ENCODE data around the gene RAB11FIP3.

RAB11FIP3 gene

DNA sequence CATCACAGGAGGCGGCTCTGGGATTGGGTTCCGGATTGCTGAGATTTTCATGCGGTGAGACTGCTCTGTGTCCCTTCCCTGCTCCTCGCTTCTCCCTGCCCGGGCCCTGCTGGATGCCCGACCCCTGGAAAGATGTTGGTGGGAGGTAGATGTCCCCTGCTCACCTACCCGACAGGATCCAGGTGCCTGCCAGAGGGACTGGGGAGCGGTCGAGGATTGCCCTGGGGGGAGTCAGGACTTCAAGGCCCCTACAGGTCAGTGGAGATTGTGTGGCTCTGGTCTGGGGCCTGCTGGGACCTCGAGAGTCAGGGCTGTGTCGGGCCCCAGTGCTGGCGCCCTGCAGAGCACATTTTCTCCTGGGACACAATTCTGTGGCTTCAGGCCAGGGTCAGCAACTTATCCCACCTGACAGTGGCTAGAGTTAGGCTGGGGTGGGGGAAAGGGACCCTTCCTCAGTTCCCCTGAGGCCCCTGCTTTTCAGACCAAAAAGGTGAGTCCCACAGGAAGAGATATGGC lies 20.4 kb upstream of the RAB11FIP3 start:
- TF ChIP-seq GATA3 (IDR thresholded peaks at IDR 0.05; ENCODE audit: low read depth, low read length) (no peak), GATA2 (IDR thresholded peaks at IDR 0.05; ENCODE audit: low read depth, low read length) (no peak)

DNA sequence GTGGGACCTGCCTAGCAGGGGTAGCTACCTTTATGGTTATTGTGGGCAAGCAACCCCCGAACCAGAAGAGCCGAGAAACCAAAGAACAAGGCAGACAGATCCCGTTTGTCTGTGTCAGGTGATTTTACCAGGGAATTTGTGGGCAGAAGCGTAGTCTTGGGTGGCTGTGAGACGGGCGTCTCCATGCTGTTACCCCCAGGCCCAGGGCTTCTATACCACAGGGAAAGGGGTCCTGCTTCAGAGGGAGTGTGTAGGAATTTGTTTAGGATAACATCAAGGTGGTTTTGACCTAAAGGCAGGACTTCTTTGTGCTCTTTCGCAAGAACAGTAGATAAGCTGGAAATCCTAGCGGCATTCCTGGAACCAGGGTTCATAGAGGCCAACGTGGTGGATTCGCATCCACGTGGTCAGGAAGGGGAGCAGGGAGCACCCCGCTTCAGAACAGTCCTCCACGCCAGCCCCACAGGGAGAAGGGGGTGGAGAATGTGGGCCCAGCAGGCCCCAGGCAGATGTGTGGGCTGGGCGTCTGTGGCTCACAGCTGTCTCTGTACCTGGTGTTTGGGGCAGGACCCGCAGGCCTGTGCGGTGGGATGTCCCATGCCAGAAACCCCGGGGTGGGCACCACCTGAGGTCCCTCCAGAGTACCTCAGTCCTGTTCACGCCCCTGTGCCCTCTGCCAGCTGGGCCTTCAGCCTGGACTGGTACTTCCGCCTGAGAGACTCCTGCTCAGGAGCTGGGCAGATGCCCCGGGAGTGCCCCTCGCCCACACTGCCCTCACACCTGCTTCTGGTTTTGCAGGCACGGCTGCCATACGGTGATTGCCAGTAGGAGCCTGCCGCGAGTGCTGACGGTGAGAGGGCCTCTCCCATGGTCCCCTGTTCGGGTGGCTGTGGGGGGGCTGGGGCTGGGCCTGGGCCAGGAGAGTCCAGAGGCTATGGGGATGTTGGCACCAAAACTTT lies 19.6 kb upstream of the RAB11FIP3 start:
- TF ChIP-seq GATA2 (IDR thresholded peaks at IDR 0.05; ENCODE audit: low read depth, low read length) (no peak), GATA3 (IDR thresholded peaks at IDR 0.05; ENCODE audit: low read depth, low read length) (no peak)

DNA sequence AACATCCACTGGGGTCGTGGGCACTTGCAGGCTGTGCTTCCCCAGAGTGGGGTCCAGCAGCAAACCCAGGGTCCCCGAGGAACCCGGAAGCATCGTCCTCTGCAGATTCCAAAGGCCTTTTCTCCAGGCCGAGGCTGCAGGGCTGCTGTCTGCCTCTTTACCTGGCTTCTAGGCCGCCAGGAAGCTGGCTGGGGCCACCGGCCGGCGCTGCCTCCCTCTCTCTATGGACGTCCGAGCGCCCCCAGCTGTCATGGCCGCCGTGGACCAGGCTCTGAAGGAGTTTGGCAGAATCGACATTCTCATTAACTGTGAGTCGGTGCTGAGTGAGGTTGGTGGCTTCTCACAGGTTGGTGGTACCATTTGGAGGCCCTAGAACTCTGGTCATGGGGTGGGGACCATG lies 18.2 kb upstream of the RAB11FIP3 start:
- TF ChIP-seq GATA2 (IDR thresholded peaks at IDR 0.05; ENCODE audit: low read depth, low read length): no peak
- TF ChIP-seq GATA3 (IDR thresholded peaks at IDR 0.05; ENCODE audit: low read depth, low read length): no peak

DNA sequence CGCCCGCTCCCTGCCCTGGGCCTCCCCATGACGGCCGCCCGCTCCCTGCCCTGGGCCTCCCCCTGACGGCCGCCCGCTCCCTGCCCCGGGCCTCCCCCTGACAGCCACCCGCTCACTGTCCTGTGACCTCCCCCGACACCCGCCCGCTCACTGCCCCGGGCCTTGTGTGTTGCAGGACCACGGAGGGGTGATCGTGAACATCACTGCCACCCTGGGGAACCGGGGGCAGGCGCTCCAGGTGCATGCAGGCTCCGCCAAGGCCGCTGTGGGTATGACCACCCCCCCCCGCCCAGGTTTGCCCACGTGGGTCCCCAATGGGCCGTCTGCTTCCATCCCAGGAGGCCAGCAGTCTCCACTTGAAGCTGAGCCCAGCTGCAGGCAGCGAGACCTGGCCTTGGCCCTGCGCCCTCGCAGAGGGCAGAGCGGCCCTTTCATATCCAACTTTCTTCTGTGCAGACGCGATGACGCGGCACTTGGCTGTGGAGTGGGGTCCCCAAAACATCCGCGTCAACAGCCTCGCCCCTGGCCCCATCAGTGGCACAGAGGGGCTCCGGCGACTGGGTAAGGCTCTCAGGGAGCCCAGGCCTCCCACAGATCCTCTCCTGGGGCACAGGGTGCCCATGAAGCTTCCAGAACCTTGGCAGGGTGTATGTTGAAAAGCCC lies 14.8 kb upstream of the RAB11FIP3 start:
- TF ChIP-seq GATA3 (IDR thresholded peaks at IDR 0.05; ENCODE audit: low read depth, low read length) (no peak), GATA2 (IDR thresholded peaks at IDR 0.05; ENCODE audit: low read depth, low read length) (no peak)

DNA sequence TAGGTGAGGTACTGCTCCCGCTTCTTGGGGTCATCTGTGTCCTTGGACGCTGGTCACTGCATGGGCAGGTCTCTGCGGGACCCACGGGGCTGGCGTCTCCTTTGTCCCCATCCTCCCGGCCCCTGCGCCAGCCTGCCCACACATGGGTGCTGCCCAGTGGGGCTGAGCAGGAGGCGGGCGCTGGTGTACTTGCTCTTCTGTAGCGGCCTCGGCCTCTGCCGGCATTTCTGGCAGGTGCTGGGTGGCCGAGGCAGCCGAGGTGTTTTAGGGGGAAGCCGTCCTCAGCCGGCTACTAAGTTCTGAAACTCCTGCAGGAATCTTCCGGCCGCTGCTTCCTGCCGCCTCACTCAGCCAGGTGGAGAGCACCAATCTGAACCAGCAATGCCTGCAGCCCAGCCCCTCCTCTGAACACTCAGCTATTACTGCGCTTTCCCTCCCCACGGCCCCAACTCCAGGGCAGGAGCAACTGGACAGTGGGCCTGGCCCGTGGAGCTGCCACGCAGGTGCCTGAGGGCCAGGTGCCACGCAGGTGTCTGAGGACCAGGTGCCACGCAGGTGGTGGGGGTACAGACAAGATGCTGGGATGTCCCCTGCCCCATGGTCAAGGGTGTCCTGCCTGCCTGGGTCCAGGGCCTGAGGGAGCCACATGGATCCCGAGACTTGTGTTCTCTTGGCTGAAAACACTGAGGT lies 13.7 kb upstream of the RAB11FIP3 start:
- TF ChIP-seq GATA2 (IDR thresholded peaks at IDR 0.05; ENCODE audit: low read depth, low read length): no peak
- TF ChIP-seq GATA3 (IDR thresholded peaks at IDR 0.05; ENCODE audit: low read depth, low read length): no peak

DNA sequence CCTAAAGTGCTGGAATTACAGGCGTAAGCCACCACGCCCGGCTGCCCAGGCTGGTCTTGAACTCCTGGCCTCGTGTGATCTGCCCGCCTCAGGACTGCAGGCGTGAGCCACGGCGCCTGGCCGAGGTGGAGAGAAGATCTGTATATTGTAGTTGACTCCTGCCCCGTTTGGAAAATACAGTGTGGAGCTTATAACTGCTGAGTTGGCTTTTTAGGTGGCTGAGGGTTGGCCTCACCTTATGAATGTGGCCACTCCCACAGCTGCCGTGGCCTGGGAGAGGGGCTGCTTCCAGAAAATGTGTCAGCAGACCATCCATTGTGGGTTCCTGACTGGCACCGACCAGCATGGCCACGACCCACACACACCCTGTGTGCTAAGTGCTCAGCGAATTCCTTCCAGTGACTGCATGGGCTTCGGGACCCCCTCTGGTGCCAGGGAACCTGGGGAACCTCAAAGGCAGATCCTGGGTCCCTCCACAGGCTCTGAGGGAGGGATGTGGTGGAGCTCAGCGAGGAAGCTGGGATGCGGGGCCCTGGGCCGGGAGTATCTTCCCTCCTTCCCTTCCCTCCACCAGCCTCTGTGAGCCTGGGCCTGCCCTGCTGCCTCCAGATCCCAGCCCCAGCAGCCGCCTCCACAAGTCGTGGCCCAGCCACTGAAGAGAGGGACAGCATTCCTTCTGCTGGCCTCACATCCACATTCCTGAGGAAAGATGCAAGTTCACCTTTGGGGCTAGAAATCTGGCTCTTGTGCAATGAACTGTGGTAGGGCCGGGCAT lies 10.9 kb upstream of the RAB11FIP3 start:
- TF ChIP-seq GATA2 (IDR thresholded peaks at IDR 0.05; ENCODE audit: low read depth, low read length) (no peak), GATA3 (IDR thresholded peaks at IDR 0.05; ENCODE audit: low read depth, low read length) (no peak)

DNA sequence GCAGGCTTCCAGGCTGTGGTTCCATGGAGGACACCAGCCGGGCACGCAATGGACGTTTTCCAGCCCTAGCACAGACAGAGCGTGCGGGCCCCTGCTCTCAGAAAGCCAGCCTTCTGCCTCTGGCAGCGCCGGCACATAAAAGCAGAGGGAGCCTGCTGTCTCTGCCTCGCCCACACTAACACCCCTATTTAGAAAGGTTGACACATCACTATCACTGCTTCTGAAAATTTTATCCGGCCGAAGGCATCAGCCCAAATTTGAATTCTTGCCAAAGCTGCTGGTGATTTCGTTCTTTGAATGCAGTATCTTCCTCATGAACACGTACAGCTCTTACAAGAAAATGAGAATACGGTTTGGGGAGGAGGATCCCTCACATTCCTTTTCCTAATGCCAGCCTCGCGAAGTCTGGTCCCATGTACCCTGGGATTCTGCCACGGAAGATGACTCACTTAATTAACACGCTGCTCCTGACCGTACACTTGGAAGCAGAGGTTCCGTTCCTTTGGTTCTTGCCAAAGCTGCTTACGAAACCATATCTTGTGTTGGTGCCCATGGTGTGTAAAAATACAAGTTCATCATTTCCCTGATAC lies 1.3 kb upstream of the RAB11FIP3 start:
- no peak for TF ChIP-seq GATA3 (IDR thresholded peaks at IDR 0.05; ENCODE audit: low read depth, low read length)
- no peak for TF ChIP-seq GATA2 (IDR thresholded peaks at IDR 0.05; ENCODE audit: low read depth, low read length)

DNA sequence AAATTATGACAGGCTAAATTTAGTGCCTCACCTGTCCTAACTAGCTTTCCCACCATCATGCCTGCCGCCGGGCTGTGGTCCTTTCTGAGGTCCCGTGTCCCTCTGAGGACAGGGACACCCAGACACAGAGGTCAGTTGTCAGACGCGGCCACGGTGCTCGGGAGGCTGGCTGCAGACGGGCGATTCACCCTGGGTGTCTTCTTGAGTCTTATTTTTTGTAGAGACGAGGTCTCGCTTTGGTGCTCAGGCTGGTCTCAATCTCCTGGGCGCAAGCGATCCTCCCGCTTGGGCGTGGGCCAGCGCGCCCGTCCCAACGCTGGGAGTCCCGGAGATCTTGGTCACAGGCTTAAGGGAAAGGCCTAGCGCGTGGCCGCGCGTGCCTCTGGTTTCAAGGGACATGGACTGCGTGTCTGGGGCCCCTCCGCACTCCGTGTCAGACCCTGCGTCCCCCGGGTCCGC lies 797 bp upstream of the RAB11FIP3 start:
- TF ChIP-seq GATA2 (IDR thresholded peaks at IDR 0.05; ENCODE audit: low read depth, low read length) (no peak), GATA3 (IDR thresholded peaks at IDR 0.05; ENCODE audit: low read depth, low read length) (no peak)

DNA sequence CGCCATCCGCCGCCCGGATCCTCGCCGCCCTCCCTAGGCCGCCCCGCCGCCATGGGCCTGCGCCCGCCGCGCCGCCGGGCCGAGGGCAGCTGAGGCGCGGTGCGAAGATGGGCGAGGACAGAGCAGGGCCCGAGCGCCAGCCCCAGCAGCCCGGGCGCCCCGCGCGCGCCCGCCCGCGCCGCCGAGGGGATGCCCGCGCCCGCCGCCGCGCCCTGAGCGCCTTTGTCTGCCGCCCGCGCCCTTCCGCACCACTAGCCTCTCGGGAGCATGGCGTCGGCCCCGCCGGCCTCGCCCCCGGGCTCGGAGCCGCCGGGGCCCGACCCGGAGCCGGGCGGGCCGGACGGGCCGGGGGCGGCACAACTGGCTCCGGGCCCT lies 278 bp downstream of the RAB11FIP3 start:
- no peak for TF ChIP-seq GATA3 (IDR thresholded peaks at IDR 0.05; ENCODE audit: low read depth, low read length)
- TF ChIP-seq GATA2 (IDR thresholded peaks at IDR 0.05; ENCODE audit: low read depth, low read length): no peak

DNA sequence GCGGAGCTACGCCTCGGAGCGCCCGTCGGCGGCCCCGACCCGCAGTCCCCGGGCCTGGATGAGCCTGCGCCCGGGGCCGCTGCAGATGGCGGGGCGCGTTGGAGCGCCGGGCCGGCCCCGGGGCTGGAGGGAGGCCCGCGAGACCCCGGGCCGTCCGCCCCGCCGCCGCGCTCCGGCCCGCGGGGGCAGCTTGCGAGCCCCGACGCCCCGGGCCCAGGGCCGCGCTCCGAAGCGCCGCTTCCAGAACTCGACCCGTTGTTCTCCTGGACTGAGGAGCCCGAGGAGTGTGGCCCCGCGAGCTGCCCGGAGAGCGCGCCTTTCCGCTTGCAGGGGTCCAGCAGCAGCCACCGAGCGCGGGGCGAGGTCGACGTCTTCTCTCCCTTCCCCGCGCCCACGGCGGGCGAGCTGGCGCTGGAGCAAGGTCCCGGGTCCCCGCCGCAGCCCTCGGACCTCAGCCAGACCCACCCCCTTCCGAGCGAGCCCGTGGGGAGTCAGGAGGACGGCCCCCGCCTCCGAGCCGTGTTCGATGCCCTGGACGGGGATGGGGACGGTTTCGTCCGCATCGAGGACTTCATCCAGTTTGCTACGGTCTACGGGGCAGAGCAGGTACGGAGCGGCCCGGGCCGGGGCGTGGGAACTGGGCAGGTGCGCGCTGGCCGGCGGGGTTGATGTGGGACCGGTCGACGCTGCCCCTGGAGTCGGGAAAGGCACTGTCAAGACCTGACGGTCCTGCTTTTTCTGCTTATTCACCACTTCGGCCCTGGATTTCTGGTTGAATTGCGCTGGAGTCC lies 861 bp downstream of the RAB11FIP3 start:
- no peak for TF ChIP-seq GATA3 (IDR thresholded peaks at IDR 0.05; ENCODE audit: low read depth, low read length)
- no peak for TF ChIP-seq GATA2 (IDR thresholded peaks at IDR 0.05; ENCODE audit: low read depth, low read length)

DNA sequence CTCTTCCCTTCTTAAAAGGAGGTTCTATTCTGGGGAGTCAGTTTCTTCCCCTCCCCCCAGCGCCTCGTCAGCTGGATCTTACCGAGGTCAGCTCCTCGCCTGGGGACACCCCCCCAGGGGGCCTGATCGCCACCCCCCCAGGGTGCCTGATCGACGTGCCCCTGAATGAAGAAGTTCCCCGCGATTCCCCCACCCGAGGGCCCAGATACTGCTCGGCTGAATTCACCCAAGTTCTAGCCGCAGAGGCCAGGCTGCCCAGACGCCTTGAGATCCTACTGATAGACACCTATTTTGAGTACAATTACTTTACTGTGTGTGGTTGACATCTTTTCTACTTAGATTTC lies 1.4 kb downstream of the RAB11FIP3 start:
- no peak for TF ChIP-seq GATA3 (IDR thresholded peaks at IDR 0.05; ENCODE audit: low read depth, low read length)
- peak; percentile 43; the same call in 1 of the 2 replicates for TF ChIP-seq GATA2 (IDR thresholded peaks at IDR 0.05; ENCODE audit: low read depth, low read length)

DNA sequence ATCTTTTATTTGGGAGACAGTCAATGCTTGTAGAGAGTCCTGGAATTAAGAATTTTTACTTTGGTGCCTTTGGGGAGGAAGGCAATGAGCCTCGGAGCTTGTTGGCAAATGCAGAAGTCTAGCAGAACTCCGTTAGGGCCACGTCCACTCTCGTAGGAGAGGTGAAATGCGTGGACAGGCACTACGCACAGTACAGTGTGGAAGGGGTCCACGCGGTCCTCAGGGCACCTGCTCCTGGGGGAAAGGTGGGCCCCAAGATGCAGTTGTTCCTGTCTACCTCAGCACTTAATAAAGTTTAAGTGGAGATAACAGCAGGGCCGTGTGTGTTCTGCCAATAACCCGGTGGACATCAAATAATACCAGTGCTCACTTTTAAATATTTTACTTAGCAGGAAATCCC lies 1.8 kb downstream of the RAB11FIP3 start:
- TF ChIP-seq GATA2 (IDR thresholded peaks at IDR 0.05; ENCODE audit: low read depth, low read length) (no peak), GATA3 (IDR thresholded peaks at IDR 0.05; ENCODE audit: low read depth, low read length) (no peak)
